Effector memory CD8-positive, alpha-beta T cell (primary cell): ENCODE data around the gene MRPL40.
A peak's percentile ranks its signal among the peaks of the same experiment; 100 is the strongest.

ENCODE experiments used
- ATAC-seq: fragments of 150-1000 bp; cut with Tn5 transposase; replicated peaks from 2 replicates; pipeline ENCODE4 v1.10.0; 2021; ENCODE audit warnings: mild to moderate bottlenecking, moderate library complexity
- DNase-seq, 3 experiments: peaks; one replicate each; pipeline ENCODE4 v3.0.0; 2021
- H3K27ac Mint-ChIP-seq, 2 donors: one replicate each; pipeline ENCODE4 v1.8.0; 2022; ENCODE audit warnings: mild to moderate bottlenecking in 2 of 2, mixed read lengths in 2 of 2, moderate library complexity in 2 of 2
- H3K27me3 Mint-ChIP-seq, 2 donors: one replicate each; pipeline ENCODE4 v1.8.0; 2022; ENCODE audit warnings: mixed read lengths in 2 of 2
- H3K36me3 Mint-ChIP-seq: one replicate; pipeline ENCODE4 v1.8.0; 2022; ENCODE audit warnings: mild to moderate bottlenecking, moderate library complexity, mixed read lengths; ENCODE audit not compliant: insufficient read depth
- H3K4me1 Mint-ChIP-seq, 2 donors: one replicate each; pipeline ENCODE4 v1.8.0; 2022; ENCODE audit warnings: low read depth in 2 of 2, mixed read lengths in 2 of 2
- H3K4me3 Mint-ChIP-seq, 2 donors: one replicate each; pipeline ENCODE4 v1.8.0; 2022; ENCODE audit warnings: mild to moderate bottlenecking in 2 of 2, mixed read lengths in 2 of 2, moderate library complexity in 2 of 2
- H3K9me3 Mint-ChIP-seq, 2 donors: one replicate each; pipeline ENCODE4 v1.8.0; 2022; ENCODE audit warnings: mixed read lengths in 2 of 2
- total RNA-seq, 9 experiments: gene quantifications; one replicate each; lab custom pipeline; 2026; lab: John Stamatoyannopoulos, UW

Gene MRPL40
- 11.4 to 32.3 (median 14.8) reads per million in 9 experiments for total RNA-seq

DNA sequence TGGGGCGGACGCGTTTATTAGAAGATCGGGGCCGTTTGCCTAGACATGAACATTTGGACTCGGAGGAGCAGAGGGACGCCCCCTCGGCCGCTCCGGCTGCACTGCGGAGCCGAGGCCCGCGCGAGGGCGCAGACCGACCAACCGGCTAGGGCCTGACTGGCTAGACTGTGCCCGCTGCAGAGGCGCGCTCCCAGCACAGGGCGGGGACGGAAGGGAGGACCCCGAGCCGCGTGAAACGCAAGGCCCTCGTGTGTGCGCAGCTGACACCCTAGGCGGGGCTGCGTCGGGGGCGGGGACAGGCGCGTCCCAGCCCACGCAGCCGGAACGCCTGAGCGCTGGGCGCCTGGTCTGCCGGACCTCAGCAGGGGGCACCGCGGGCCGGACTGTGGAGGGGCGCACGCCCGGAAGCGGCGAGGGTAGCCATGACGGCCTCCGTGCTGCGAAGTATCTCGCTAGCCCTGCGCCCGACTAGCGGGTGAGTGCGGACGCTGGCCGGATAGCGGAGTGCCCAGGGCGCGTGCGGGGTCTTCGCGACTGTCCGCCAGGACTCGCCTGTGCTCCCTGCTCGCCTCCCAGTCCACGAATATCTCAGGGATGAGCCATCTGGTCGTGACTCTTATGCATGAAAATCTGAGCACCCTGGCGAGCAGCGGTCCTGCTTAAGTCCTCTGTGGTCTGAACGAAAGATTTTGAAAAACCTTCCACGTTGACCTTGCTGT, at the start of gene MRPL40:
Gene MRPL40 (plus strand): TSS at position 413 of the 719 bp plus-strand sequence. CDS start 10 bp downstream, at position 423.
- peak within 1 kb of the TSS; percentile 93 to 94 for H3K27ac Mint-ChIP-seq
- DNase-seq = peak; percentile 75 to 82 (median 79)
- H3K36me3 Mint-ChIP-seq = peaks cover 53% of the 10 kb centered on the region
- peak within 1 kb of the TSS; percentile 88 to 93 for H3K4me3 Mint-ChIP-seq
- peak; percentile 83 for ATAC-seq
- H3K27me3 Mint-ChIP-seq = no peaks in the 10 kb centered on the region
- H3K4me1 Mint-ChIP-seq = peaks cover 21 to 35% of the 10 kb centered on the region in 2 donors
- H3K9me3 Mint-ChIP-seq = no peaks in the 10 kb centered on the region

GRCh38 chr22:19383292-19383691, 49.1 kb upstream of the MRPL40 start:
- H3K27ac Mint-ChIP-seq = peak overlapping the region in 1 of 2 donors; percentile 79
- no peak for ATAC-seq
- no peaks in the 10 kb centered on the region for H3K4me1 Mint-ChIP-seq
- no peak overlapping the region for H3K4me3 Mint-ChIP-seq
- no peaks in the 10 kb centered on the region for H3K27me3 Mint-ChIP-seq
- H3K9me3 Mint-ChIP-seq = no peaks in the 10 kb centered on the region
- H3K36me3 Mint-ChIP-seq = peaks cover 65% of the 10 kb centered on the region
- no peak for DNase-seq

- Mint-ChIP-seq H3K27ac (peak overlapping the region in 1 of 2 donors; percentile 49), H3K4me3 (no peak overlapping the region), H3K36me3 (peaks cover 71% of the 10 kb centered on the region), H3K27me3 (no peaks in the 10 kb centered on the region), H3K4me1 (no peaks in the 10 kb centered on the region), H3K9me3 (no peaks in the 10 kb centered on the region)
- DNase-seq (no peak), ATAC-seq (no peak)
Observed at GRCh38 chr22:19385221-19385906, 47.0 kb upstream of the MRPL40 start.

- H3K27ac Mint-ChIP-seq = peak overlapping the region in 1 of 2 donors; percentile 49
- H3K4me1 Mint-ChIP-seq = peaks cover 0 to 4% of the 10 kb centered on the region in 2 donors
- DNase-seq (no peak), ATAC-seq (no peak)
- H3K4me3 Mint-ChIP-seq = no peak overlapping the region
- H3K36me3 Mint-ChIP-seq = peaks cover 77% of the 10 kb centered on the region
- H3K27me3 Mint-ChIP-seq = no peaks in the 10 kb centered on the region
- no peaks in the 10 kb centered on the region for H3K9me3 Mint-ChIP-seq
Observed at GRCh38 chr22:19386248-19386647, 46.1 kb upstream of the MRPL40 start.

DNA sequence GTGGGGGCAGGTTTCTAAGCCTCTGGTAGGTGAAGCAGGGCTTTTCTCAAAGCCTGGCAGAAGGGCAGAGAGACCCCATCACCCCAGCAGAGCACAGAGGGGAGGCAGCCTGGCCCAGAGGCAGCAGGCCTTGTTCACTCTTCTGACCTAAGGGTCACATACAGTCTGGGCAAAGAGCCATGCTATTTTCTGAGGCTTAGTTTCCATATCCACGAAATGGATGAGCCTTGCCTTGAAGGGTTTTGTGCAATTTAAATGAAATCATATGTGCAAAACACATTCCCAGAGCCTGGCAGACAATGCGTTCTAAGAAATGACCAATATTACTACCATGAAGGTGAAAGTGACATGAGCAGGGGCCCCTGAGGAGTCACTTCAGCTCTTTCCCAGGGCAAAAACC, 45.3 kb upstream of the MRPL40 start:
- Mint-ChIP-seq H3K4me1 (peaks cover 0 to 4% of the 10 kb centered on the region in 2 donors), H3K27me3 (no peaks in the 10 kb centered on the region), H3K36me3 (peaks cover 76% of the 10 kb centered on the region), H3K27ac (no peak overlapping the region), H3K9me3 (no peaks in the 10 kb centered on the region), H3K4me3 (no peak overlapping the region)
- ATAC-seq (no peak), DNase-seq (no peak)

GRCh38 chr22:19387575-19387974, 44.8 kb upstream of the MRPL40 start:
- Mint-ChIP-seq H3K27me3 (no peaks in the 10 kb centered on the region), H3K36me3 (peaks cover 75% of the 10 kb centered on the region), H3K9me3 (no peaks in the 10 kb centered on the region), H3K4me3 (no peak overlapping the region), H3K4me1 (peaks cover 0 to 4% of the 10 kb centered on the region in 2 donors), H3K27ac (no peak overlapping the region)
- ATAC-seq (no peak), DNase-seq (no peak)

DNA sequence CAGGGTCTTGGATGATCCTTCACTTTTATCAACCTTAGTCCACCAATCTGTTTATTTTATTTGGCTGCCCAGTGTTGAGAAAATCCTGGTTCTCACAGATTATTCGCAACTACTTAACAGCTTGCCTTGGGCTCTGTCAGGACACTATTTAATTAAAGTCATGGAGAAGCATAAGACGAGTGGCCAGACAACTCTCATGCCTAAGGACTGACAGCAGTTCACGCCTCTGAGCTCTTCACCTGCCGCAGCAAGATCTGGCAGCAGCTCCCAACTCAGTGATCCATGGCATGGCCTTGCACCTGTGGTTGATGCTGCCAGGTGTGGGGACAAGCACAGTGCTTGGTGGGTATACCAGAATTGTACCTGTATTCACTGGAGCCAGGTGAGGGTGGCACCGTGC, 38.6 kb upstream of the MRPL40 start:
- H3K4me3 Mint-ChIP-seq = no peak overlapping the region
- H3K4me1 Mint-ChIP-seq = peaks cover 0 to 4% of the 10 kb centered on the region in 2 donors
- ATAC-seq = no peak
- no peaks in the 10 kb centered on the region for H3K27me3 Mint-ChIP-seq
- H3K27ac Mint-ChIP-seq = no peak overlapping the region
- H3K9me3 Mint-ChIP-seq = no peaks in the 10 kb centered on the region
- no peak for DNase-seq
- H3K36me3 Mint-ChIP-seq = peaks cover 61% of the 10 kb centered on the region

DNA sequence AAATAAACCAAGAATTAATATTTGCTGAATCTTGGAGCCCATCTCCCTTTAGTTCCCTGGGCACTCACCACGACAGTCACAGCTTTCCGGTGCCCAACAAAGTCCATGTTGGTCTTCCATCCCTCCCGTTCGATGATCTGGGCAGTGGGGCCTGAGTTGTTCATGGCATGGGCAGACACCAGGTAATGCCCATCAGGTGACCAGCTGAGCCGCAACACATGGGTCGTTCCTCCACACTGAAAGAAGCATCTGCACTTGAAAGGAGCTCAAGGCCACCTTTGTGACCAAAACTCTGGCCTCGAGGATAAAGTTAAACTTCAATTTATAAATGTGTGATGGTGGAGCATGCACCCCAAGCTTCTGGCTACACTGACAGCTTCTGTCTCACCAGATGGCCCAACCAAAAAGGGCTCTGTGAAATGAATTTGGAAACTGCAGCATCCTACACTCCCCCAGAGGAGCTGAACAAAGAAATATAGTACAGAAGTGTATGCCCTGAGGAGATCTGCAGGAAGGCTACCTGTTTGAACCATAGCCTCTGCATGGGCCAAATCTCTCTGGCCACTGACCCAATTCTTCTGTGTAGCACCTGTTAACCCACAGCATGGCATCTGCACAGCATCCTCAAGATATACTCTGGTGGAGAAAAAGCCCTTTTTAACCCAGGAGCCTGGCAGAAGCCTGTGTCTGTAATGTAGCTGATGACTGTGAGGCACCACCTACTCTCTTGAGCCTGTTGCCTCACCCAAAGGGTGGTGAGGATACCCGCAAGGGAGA, 37.9 kb upstream of the MRPL40 start:
- ATAC-seq = no peak
- H3K4me1 Mint-ChIP-seq = peaks cover 0 to 4% of the 10 kb centered on the region in 2 donors
- no peak overlapping the region for H3K4me3 Mint-ChIP-seq
- H3K27ac Mint-ChIP-seq = peak overlapping the region in 1 of 2 donors; percentile 64
- no peak for DNase-seq
- peaks cover 55% of the 10 kb centered on the region for H3K36me3 Mint-ChIP-seq
- no peaks in the 10 kb centered on the region for H3K9me3 Mint-ChIP-seq
- H3K27me3 Mint-ChIP-seq = no peaks in the 10 kb centered on the region

DNA sequence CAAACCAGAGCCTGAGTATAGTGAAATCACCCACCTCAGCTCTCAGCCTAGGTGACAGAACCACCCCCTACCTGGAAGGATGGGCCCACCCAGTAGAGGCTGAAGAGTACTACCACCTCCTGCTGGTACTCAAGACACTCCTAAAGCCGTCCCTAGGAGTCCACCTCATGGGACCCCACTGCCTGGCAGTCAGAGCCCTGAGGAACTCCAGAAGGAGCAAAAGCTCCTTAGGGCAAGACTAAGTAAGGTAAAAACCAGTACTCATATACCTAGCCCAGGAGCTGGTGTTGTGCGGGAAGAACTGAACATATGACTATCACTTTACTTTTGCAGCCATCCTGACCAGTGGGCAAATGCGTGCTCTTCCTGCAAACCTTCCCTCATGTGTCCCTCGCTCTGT, 37.1 kb upstream of the MRPL40 start:
- ATAC-seq (no peak), DNase-seq (no peak)
- Mint-ChIP-seq H3K36me3 (peaks cover 47% of the 10 kb centered on the region), H3K9me3 (no peaks in the 10 kb centered on the region), H3K27ac (no peak overlapping the region), H3K4me3 (no peak overlapping the region), H3K27me3 (no peaks in the 10 kb centered on the region), H3K4me1 (peaks cover 0 to 4% of the 10 kb centered on the region in 2 donors)

- Mint-ChIP-seq H3K27ac (peak overlapping the region in 1 of 2 donors; percentile 46), H3K4me1 (peaks cover 0 to 6% of the 10 kb centered on the region in 2 donors), H3K36me3 (peaks cover 37% of the 10 kb centered on the region), H3K9me3 (no peaks in the 10 kb centered on the region), H3K27me3 (no peaks in the 10 kb centered on the region), H3K4me3 (no peak overlapping the region)
- DNase-seq (no peak), ATAC-seq (no peak)
Observed at GRCh38 chr22:19396561-19396933, 35.8 kb upstream of the MRPL40 start.

GRCh38 chr22:19396934-19397733, 35.2 kb upstream of the MRPL40 start:
- H3K27me3 Mint-ChIP-seq = no peaks in the 10 kb centered on the region
- peaks cover 34% of the 10 kb centered on the region for H3K36me3 Mint-ChIP-seq
- ATAC-seq (no peak), DNase-seq (no peak)
- no peaks in the 10 kb centered on the region for H3K9me3 Mint-ChIP-seq
- H3K4me3 Mint-ChIP-seq = no peak overlapping the region
- H3K4me1 Mint-ChIP-seq = peaks cover 0 to 12% of the 10 kb centered on the region in 2 donors
- H3K27ac Mint-ChIP-seq = peak overlapping the region; percentile 41 to 46

DNA sequence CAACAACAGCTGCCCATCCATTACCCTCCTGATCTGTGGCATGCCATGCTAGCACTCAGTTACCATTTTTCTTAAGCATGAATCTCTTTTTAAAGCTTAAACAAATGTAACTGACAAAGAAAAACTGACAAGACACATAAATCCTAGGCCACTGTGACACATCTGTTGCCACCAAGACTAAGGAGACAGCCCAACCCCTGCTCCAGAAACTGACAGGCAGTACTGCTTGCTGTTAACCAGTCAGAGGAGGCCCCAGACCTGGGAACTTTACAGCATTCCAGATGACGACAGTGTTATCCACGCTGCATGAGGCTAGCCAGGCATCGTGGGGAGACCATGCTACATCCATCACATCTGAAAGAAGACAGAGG, 34.6 kb upstream of the MRPL40 start:
- H3K4me1 Mint-ChIP-seq = peaks cover 0 to 12% of the 10 kb centered on the region in 2 donors
- no peaks in the 10 kb centered on the region for H3K27me3 Mint-ChIP-seq
- no peak for DNase-seq
- no peak for ATAC-seq
- H3K9me3 Mint-ChIP-seq = no peaks in the 10 kb centered on the region
- no peak overlapping the region for H3K4me3 Mint-ChIP-seq
- peak overlapping the region in 1 of 2 donors; percentile 41 for H3K27ac Mint-ChIP-seq
- H3K36me3 Mint-ChIP-seq = peaks cover 33% of the 10 kb centered on the region

DNA sequence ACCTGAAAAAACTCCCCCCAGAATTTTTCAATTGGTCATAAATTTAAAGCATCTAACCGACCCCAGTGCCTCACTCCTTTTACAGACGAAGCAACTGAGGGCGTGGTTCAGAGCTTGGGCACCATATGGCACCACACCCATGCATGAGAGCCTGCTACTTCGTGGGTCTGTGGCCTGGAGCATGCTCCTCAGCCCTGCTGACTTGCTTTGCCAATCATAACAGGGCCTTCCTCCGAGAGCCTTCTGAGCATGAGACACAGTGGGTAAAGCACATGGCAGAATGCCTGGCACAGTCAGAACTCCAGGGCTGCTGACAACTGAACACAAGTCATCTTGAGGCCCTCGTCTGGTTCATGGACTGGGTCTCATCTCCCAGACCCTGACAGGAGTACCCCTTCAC, 34.1 kb upstream of the MRPL40 start:
- Mint-ChIP-seq H3K4me1 (peaks cover 0 to 12% of the 10 kb centered on the region in 2 donors), H3K9me3 (no peaks in the 10 kb centered on the region), H3K4me3 (no peak overlapping the region), H3K36me3 (peaks cover 31% of the 10 kb centered on the region), H3K27me3 (no peaks in the 10 kb centered on the region), H3K27ac (peak overlapping the region; percentile 35 to 41)
- DNase-seq = no peak
- no peak for ATAC-seq
